IMR-90 (cell line): ENCODE data around the gene CERKL. TPM values are rescaled to one million over a fixed set of nuclear protein-coding genes. Genes with fewer than 3 reads are reported as not detected.

Source experiments
- ATAC-seq: fragments of 200-7000 bp; cut with Tn5 transposase; 2 replicates; pipeline ENCODE4 v1.9.1; 2020; ENCODE audit warnings: low read depth, mild to moderate bottlenecking, moderate library complexity
- BruUV-seq: library from RNA; stranded (reverse); fragments of 400-500 nt; replicated peaks from 2 replicates; lab custom pipeline; 2021; lab: Mats Ljungman, UMichigan
- CTCF ChIA-PET: fragments of 300-600 bp; formaldehyde crosslinking; extraction: SDS; loops from one replicate; lab custom pipeline; 2021; ENCODE audit warnings: antibody characterized with exemption; lab: Yijun Ruan, JAX
- POLR2A ChIA-PET: fragments of 300-600 bp; sonication (Branson Sonifier 250); formaldehyde crosslinking; loops from one replicate; lab custom pipeline; 2022; ENCODE audit warnings: antibody characterized with exemption; ENCODE audit not compliant: unreplicated experiment; lab: Charles Lee
- DNase-seq: peaks from one replicate; pipeline ENCODE4 v3.0.0; 2013
- H2AFZ ChIP-seq: replicated peaks from 2 replicates; pipeline ENCODE3; 2013; ENCODE audit warnings: low read length, mild to moderate bottlenecking; ENCODE audit not compliant: poor library complexity
- H2AK5ac ChIP-seq: 2 replicates; pipeline ENCODE4 v1.6.1; 2013; ENCODE audit warnings: low read depth, low read length, inconsistent platforms
- H2AK9ac ChIP-seq: replicated peaks from 2 replicates; pipeline ENCODE3; 2013; ENCODE audit warnings: mild to moderate bottlenecking, low read depth, low read length, moderate library complexity; ENCODE audit not compliant: poor library complexity
- H2BK120ac ChIP-seq: 2 replicates; pipeline ENCODE4 v1.6.1; 2013; ENCODE audit warnings: low read depth, low read length, inconsistent platforms
- H2BK15ac ChIP-seq: 3 replicates; pipeline ENCODE4 v1.6.1; 2013; ENCODE audit warnings: low read depth, low read length, inconsistent platforms
- H2BK20ac ChIP-seq: 2 replicates; pipeline ENCODE4 v1.6.1; 2013; ENCODE audit warnings: low read depth, mild to moderate bottlenecking, inconsistent platforms, low read length, moderate library complexity
- H2BK5ac ChIP-seq: 2 replicates; pipeline ENCODE4 v1.6.1; 2013; ENCODE audit warnings: mild to moderate bottlenecking, low read depth, low read length, inconsistent platforms; ENCODE audit not compliant: poor library complexity, severe bottlenecking
- H3K14ac ChIP-seq: replicated peaks from 2 replicates; pipeline ENCODE4 v1.6.1; 2013; ENCODE audit warnings: low read depth, low read length, inconsistent platforms
- H3K18ac ChIP-seq: 2 replicates; pipeline ENCODE4 v1.6.1; 2013; ENCODE audit warnings: low read depth, low read length, control low read depth
- H3K23ac ChIP-seq: 2 replicates; pipeline ENCODE4 v1.6.1; 2013; ENCODE audit warnings: low read depth, low read length, inconsistent platforms
- H3K27ac ChIP-seq: 2 replicates; pipeline ENCODE4 v1.5.1; 2013; ENCODE audit warnings: mild to moderate bottlenecking, control low read depth, low read length; ENCODE audit not compliant: insufficient read depth
- H3K27me3 ChIP-seq: 2 replicates; pipeline ENCODE4 v1.6.1; 2013; ENCODE audit warnings: low read length; ENCODE audit not compliant: control insufficient read depth, insufficient read depth
- H3K36me3 ChIP-seq: 2 replicates; pipeline ENCODE4 v1.6.1; 2013; ENCODE audit warnings: low read length, mixed read lengths; ENCODE audit not compliant: control insufficient read depth, insufficient read depth
- H3K4ac ChIP-seq: 2 replicates; pipeline ENCODE4 v1.6.1; 2013; ENCODE audit warnings: low read depth, low read length, inconsistent platforms
- H3K4me1 ChIP-seq: 2 replicates; pipeline ENCODE4 v1.6.1; 2013; ENCODE audit warnings: low read length, mixed read lengths; ENCODE audit not compliant: control insufficient read depth, insufficient read depth
- H3K4me2 ChIP-seq: 2 replicates; pipeline ENCODE4 v1.6.1; 2013; ENCODE audit warnings: low read depth, mild to moderate bottlenecking, control low read depth, low read length, moderate library complexity
- H3K4me3 ChIP-seq: 2 replicates; pipeline ENCODE4 v1.5.1; 2013; ENCODE audit warnings: low read depth, mild to moderate bottlenecking, control low read depth, low read length, moderate library complexity; ENCODE audit not compliant: insufficient read depth
- H3K56ac ChIP-seq: 2 replicates; pipeline ENCODE4 v1.6.1; 2013; ENCODE audit warnings: low read length, inconsistent platforms; ENCODE audit not compliant: insufficient read depth; ENCODE audit errors: extremely low read depth
- H3K79me1 ChIP-seq, 2 experiments: 2 replicates each; pipeline ENCODE4 v1.6.1; 2013; ENCODE audit warnings: low read length in 2 of 2, inconsistent platforms in 1 of 2, low read depth in 1 of 2
- H3K9ac ChIP-seq: 2 replicates; pipeline ENCODE4 v1.6.1; 2013; ENCODE audit warnings: low read depth, low read length, control low read depth
- H3K9me1 ChIP-seq: 2 replicates; pipeline ENCODE4 v1.6.1; 2013; ENCODE audit warnings: low read length, inconsistent platforms; ENCODE audit not compliant: insufficient read depth
- H3K9me3 ChIP-seq: 2 replicates; pipeline ENCODE4 v1.6.1; 2013; ENCODE audit warnings: low read length; ENCODE audit not compliant: control insufficient read depth, insufficient read depth
- H4K20me1 ChIP-seq: 2 replicates; pipeline ENCODE4 v1.6.1; 2013; ENCODE audit warnings: low read length, inconsistent platforms; ENCODE audit not compliant: insufficient read depth
- H4K5ac ChIP-seq: 2 replicates; pipeline ENCODE4 v1.6.1; 2013; ENCODE audit warnings: mild to moderate bottlenecking, low read depth, low read length, control low read depth
- H4K8ac ChIP-seq, 2 experiments: 2 replicates each; pipeline ENCODE4 v1.6.1; 2013; ENCODE audit warnings: low read depth in 2 of 2, low read length in 2 of 2, control low read depth in 1 of 2, inconsistent platforms in 1 of 2
- H4K91ac ChIP-seq: 2 replicates; pipeline ENCODE4 v1.6.1; 2013; ENCODE audit warnings: low read depth, low read length, inconsistent platforms; ENCODE audit not compliant: insufficient read depth
- CTCF ChIP-seq: conservative IDR thresholded peaks from 2 replicates; pipeline ENCODE4 v1.5.1; 2012; ENCODE audit warnings: mild to moderate bottlenecking, low read depth, low read length, improper control_type of control experiment
- RCOR1 ChIP-seq: IDR thresholded peaks from 2 replicates; pipeline ENCODE4 v1.6.1; 2012; ENCODE audit warnings: mild to moderate bottlenecking, low read length, improper control_type of control experiment; ENCODE audit not compliant: insufficient replicate concordance
- WGBS, 2 experiments: methylation state at CpG; one replicate each; pipeline versions ENCODE4 v1.1.5 to v1.1.7; 2013; ENCODE audit warnings: missing lambda C conversion rate in 2 of 2; ENCODE audit not compliant: insufficient read length in 1 of 2; ENCODE audit errors: extremely low coverage in 2 of 2; 5-methylcytosine and 5-hydroxymethylcytosine counted together
- dilution Hi-C: fragments of 300-500 bp; cut with HindIII; formaldehyde crosslinking; loops from one replicate; pipeline ENCODE4 v1.14.3; 2018; ENCODE audit warnings: low sequenced_read_pairs; ENCODE audit not compliant: unreplicated experiment
- in situ Hi-C: fragments of 300-500 bp; cut with MboI; formaldehyde crosslinking; loops from 3 replicates; pipeline ENCODE4 v1.14.3; 2019; ENCODE audit warnings: low sequenced_read_pairs, inconsistent platforms, mixed read lengths
- intact Hi-C: fragments of 100-400 bp; cut with micrococcal nuclease; formaldehyde crosslinking; loops from 2 replicates; pipeline ENCODE4 v1.10.0; 2022
- polyA plus RNA-seq, 3 experiments: library from polyadenylated mRNA; depleted of rRNA; stranded (reverse); fragments of >200 nt; gene quantifications; 2 replicates each; pipeline ENCODE4 v1.2.3, GENCODE V29; 2012; ENCODE audit warnings: low replicate concordance in 1 of 3
- total RNA-seq: library from RNA; depleted of rRNA; stranded (reverse); fragments of >200 nt; gene quantifications from 2 replicates; pipeline ENCODE4 v1.2.3, GENCODE V29; 2012

CERKL gene
- total and polyA plus RNA-seq, 2 of the 4 experiments (the other 2 are of a cell fraction): under 0.01 TPM; not detected in 1

GRCh38 chr2:181613241-181613640 is 43.7 kb downstream of the CERKL start:
- in situ Hi-C loops: no loop called here
- ChIA-PET POLR2A (no interaction called here), CTCF (no interaction called here)
- Histone ChIP-seq H3K18ac (no peak overlapping the region), H3K27ac (no peak overlapping the region), H3K79me1 (no peaks in the 10 kb centered on the region), H2AFZ (no peak overlapping the region), H3K14ac (no peak overlapping the region), H3K4me2 (no peak overlapping the region), H3K56ac (no peak overlapping the region), H4K5ac (no peak overlapping the region), H3K9ac (no peak overlapping the region), H3K4ac (no peak overlapping the region), H2AK5ac (no peak overlapping the region), H4K91ac (no peak overlapping the region), H3K36me3 (no peaks in the 10 kb centered on the region), H4K20me1 (no peaks in the 10 kb centered on the region), H3K27me3 (no peaks in the 10 kb centered on the region), H2BK5ac (no peak overlapping the region), H3K23ac (no peak overlapping the region), H2BK120ac (no peak overlapping the region), H2AK9ac (no peak overlapping the region), H3K4me1 (no peaks in the 10 kb centered on the region), H3K4me3 (no peak overlapping the region), H4K8ac (no peak overlapping the region), H2BK15ac (no peak overlapping the region), H3K9me1 (no peaks in the 10 kb centered on the region), H2BK20ac (no peak overlapping the region), H3K9me3 (no peaks in the 10 kb centered on the region)
- BruUV-seq: no TSS peak
- no peak for ATAC-seq
- TF ChIP-seq CTCF (no peak), RCOR1 (no peak)
- intact Hi-C loops: no loop called here
- dilution Hi-C loops: no loop called here
- no CpG with 5 or more reads among the region's 2 CpGs for WGBS, 2 experiments
- no peak for DNase-seq
